Left ventricle myocardium inferior (tissue), 1 donor: ENCODE measurements around the gene HDAC4. TPM values are rescaled to one million over a fixed set of nuclear protein-coding genes. Genes with fewer than 3 reads are reported as not detected.

Experiments
- DNase-seq: peaks from one replicate; pipeline ENCODE4 v3.0.0-alpha.2; 2020
- H3K27ac ChIP-seq: fragments of 200-600 bp; replicated peaks from 2 replicates; pipeline ENCODE4 v1.8.0; 2021
- H3K27me3 ChIP-seq: fragments of 200-600 bp; 2 replicates; pipeline ENCODE4 v1.8.0; 2021; ENCODE audit warnings: low read depth
- H3K36me3 ChIP-seq: fragments of 200-600 bp; 2 replicates; pipeline ENCODE4 v1.8.0; 2021
- H3K4me1 ChIP-seq: fragments of 200-600 bp; 2 replicates; pipeline ENCODE4 v1.8.0; 2021
- H3K4me3 ChIP-seq: fragments of 200-600 bp; 2 replicates; pipeline ENCODE4 v1.8.0; 2021; ENCODE audit warnings: mild to moderate bottlenecking, moderate library complexity
- H3K9me3 ChIP-seq: fragments of 200-600 bp; replicated peaks from 2 replicates; pipeline ENCODE4 v1.8.0; 2021
- intact Hi-C: fragments of 100-400 bp; cut with micrococcal nuclease; formaldehyde crosslinking; loops from one replicate; pipeline ENCODE4 v1.11.0; 2022
- total RNA-seq: library from RNA; stranded (reverse); fragmentation: NEBNext Ultra II Directional; extraction: Animal tissue kit (Norgen Biotek cat#: 25700); gene quantifications from one replicate; pipeline ENCODE4 v1.2.1, GENCODE V29; 2021
- TF ChIP-seq, protein P1 (sequence below): fragments of 200-600 bp; IDR thresholded peaks from 2 replicates; pipeline ENCODE4 v1.8.0; 2021; ENCODE audit warnings: antibody characterized with exemption, mild to moderate bottlenecking, borderline replicate concordance
- donor health status: DM: no; HTN: yes; CAD: no; lungs with severe emphysema.

Gene HDAC4
- total RNA-seq, 1 donor from 2014 or later, result 23.9 TPM

DNA sequence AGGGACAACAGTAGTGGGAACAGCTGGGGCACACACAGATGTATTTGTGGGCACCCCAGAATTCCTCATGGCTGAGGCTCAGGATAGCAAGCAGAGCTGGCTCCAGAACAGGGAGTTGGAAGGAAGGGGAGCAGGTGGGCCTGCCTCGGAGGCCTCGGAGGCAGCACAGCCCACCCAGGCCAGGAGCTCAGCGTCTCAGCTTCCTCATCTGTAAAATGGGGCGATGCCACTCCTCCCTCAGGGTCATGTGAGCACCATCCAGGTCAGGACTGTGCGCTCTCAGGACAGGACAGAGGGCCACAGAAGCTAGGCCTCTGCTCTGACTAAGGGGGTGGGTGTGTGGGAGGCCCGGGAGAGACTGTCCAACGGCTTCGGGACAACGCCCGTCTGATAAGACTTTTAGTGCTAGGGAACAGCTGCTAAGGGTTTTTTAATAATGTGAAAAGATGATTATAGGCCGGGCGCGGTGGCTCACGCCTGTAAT lies 106.2 kb downstream of the HDAC4 start:
- Histone ChIP-seq H3K27me3 (no peaks in the 10 kb centered on the region), H3K4me3 (no peak overlapping the region), H3K27ac (peak overlapping the region; percentile 84), H3K9me3 (no peaks in the 10 kb centered on the region), H3K4me1 (peaks cover 95% of the 10 kb centered on the region), H3K36me3 (no peaks in the 10 kb centered on the region)
- intact Hi-C loops, result no loop called here
- DNase-seq, result no peak
- TF ChIP-seq, protein P1, sequence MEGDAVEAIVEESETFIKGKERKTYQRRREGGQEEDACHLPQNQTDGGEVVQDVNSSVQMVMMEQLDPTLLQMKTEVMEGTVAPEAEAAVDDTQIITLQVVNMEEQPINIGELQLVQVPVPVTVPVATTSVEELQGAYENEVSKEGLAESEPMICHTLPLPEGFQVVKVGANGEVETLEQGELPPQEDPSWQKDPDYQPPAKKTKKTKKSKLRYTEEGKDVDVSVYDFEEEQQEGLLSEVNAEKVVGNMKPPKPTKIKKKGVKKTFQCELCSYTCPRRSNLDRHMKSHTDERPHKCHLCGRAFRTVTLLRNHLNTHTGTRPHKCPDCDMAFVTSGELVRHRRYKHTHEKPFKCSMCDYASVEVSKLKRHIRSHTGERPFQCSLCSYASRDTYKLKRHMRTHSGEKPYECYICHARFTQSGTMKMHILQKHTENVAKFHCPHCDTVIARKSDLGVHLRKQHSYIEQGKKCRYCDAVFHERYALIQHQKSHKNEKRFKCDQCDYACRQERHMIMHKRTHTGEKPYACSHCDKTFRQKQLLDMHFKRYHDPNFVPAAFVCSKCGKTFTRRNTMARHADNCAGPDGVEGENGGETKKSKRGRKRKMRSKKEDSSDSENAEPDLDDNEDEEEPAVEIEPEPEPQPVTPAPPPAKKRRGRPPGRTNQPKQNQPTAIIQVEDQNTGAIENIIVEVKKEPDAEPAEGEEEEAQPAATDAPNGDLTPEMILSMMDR, result no peak

DNA sequence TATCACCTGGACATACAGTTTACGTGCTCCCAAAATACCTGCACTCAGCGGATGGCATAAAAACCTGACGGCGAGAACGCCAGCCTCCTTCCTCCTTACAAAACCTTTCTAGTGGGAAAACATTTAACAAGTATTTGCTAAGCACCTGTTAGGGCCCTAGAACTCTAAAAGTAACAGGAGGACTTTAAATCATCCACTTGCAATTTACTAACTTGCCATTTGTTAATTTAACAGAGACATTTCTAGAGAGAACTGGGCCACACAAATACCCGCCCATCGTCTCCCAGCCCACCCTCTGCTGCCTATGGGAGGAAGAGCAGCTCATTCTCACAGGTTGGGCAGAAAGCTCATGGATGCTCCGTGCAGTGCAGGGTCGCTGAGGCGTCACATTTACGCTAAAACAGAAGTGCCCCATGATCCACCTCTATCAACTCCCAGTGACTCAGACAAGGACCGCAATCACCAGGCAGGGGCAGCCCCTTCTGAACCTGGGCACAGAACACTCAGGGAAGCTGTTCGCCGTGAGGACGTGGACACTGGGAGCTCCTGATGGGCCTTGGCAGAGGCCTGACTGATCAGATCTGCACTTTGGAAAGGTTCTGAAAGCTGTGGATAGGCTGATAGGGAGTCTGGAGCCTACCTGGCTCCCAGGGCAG lies 106.9 kb downstream of the HDAC4 start:
- Histone ChIP-seq H3K27ac (peak overlapping the region; percentile 84), H3K4me1 (peaks cover 95% of the 10 kb centered on the region), H3K27me3 (no peaks in the 10 kb centered on the region), H3K36me3 (no peaks in the 10 kb centered on the region), H3K4me3 (no peak overlapping the region), H3K9me3 (no peaks in the 10 kb centered on the region)
- TF ChIP-seq, protein P1, result no peak
- intact Hi-C loops, result no loop called here
- no peak for DNase-seq

DNA sequence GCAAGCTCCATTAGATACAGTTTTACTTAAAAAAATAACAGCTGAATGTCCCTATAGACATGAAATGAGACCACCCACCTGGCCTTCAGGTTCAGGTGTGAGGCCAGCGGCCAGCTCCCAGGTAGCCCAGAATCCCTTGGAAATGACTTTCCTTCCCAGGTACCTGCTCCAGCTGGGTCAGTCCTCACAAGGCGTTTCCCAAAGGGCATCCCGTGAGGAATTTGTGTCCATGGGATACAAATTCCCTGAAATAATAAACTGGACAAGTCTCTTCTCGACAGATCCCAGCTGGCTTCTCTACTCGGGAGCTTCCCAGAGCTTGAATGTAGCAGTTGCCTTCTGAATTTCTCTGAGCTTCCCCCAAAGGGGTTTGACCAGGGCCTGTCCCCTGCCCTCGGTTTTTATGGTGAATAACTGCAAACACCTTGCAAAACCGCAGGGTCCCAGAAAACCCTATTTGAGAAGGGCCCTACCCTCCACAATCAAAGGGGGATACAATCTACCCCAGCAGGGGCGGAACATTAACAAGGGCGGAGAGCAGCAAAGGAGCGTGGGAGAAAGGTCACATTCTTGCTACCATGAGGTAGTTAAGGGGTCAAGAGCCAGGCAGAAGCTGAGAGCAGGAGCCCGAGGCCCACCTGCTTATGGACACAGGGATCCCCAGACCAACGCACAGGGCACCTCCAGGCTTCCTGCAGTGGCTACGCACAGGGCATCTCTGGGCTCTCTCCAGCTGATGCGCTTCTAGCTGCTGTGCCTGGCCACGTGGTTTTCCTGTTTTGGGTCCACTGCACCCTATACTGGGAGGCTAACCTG lies 107.7 kb downstream of the HDAC4 start:
- TF ChIP-seq, protein P1, result no peak
- intact Hi-C loops, result no loop called here

GRCh38 chr2:239292531-239292930 lies 108.3 kb downstream of the HDAC4 start:
- peak overlapping the region; percentile 84 for H3K27ac ChIP-seq
- H3K4me3 ChIP-seq, result no peak overlapping the region
- intact Hi-C loops, result no loop called here
- no peaks in the 10 kb centered on the region for H3K9me3 ChIP-seq
- no peaks in the 10 kb centered on the region for H3K36me3 ChIP-seq
- peaks cover 97% of the 10 kb centered on the region for H3K4me1 ChIP-seq
- TF ChIP-seq, protein P1, result no peak
- DNase-seq, result no peak
- no peaks in the 10 kb centered on the region for H3K27me3 ChIP-seq

More for the DNA sequence above, 107.7 kb downstream of the HDAC4 start:
- peaks cover 97% of the 10 kb centered on the region for H3K4me1 ChIP-seq
- peak overlapping the region; percentile 84 for H3K27ac ChIP-seq
- no peaks in the 10 kb centered on the region for H3K36me3 ChIP-seq
- H3K27me3 ChIP-seq, result no peaks in the 10 kb centered on the region
- no peaks in the 10 kb centered on the region for H3K9me3 ChIP-seq
- H3K4me3 ChIP-seq, result no peak overlapping the region
- DNase-seq, result no peak

GRCh38 chr2:239291475-239292350 lies 109.1 kb downstream of the HDAC4 start:
- Histone ChIP-seq H3K27me3 (no peaks in the 10 kb centered on the region), H3K36me3 (no peaks in the 10 kb centered on the region), H3K4me3 (no peak overlapping the region), H3K9me3 (no peaks in the 10 kb centered on the region), H3K4me1 (peaks cover 97% of the 10 kb centered on the region), H3K27ac (peak overlapping the region; percentile 84)
- TF ChIP-seq, protein P1, result no peak
- intact Hi-C loops, result no loop called here
- no peak for DNase-seq
